Testis (tissue), 3 donors: ENCODE results near the gene NFIX. TPM values are rescaled to one million over a fixed set of nuclear protein-coding genes. Genes with fewer than 3 reads are reported as not detected.

ENCODE experiments used
- DNase-seq: peaks from one replicate; pipeline ENCODE4 v3.0.0-alpha.2; 2019
- H3K27ac ChIP-seq, 2 donors: fragments of 200-600 bp; sonication (generic); one replicate each; pipeline ENCODE4 v1.5.1; 2019
- H3K27me3 ChIP-seq: fragments of 200-600 bp; sonication (generic); one replicate; pipeline ENCODE4 v1.5.1; 2019
- H3K36me3 ChIP-seq: fragments of 200-600 bp; sonication (generic); one replicate; pipeline ENCODE4 v1.5.1; 2017; ENCODE audit warnings: low read depth; ENCODE audit errors: missing control alignments
- H3K4me1 ChIP-seq: fragments of 200-600 bp; sonication (generic); one replicate; pipeline ENCODE4 v1.5.1; 2019
- H3K4me3 ChIP-seq, 2 donors: fragments of 200-600 bp; sonication (generic); one replicate each; pipeline ENCODE4 v1.5.1; 2017 to 2019
- H3K9me3 ChIP-seq: fragments of 200-600 bp; sonication (generic); one replicate; pipeline ENCODE4 v1.5.1; 2017
- POLR2A ChIP-seq: fragments of 450-650 bp; IDR thresholded peaks from one replicate; pipeline ENCODE4 v1.6.1; 2017; ENCODE audit warnings: antibody characterized with exemption, mild to moderate bottlenecking, moderate library complexity
- WGBS, 2 donors: methylation state at CpG; one replicate each; pipeline ENCODE4 v1.1.5; 2018; 5-methylcytosine and 5-hydroxymethylcytosine counted together
- intact Hi-C: fragments of 100-400 bp; cut with DNase I; formaldehyde crosslinking; loops from one replicate; pipeline ENCODE4 v1.15.1; 2023; ENCODE audit warnings: low total_unique reads
- polyA plus RNA-seq: library from polyadenylated mRNA; stranded (reverse); fragments of 350-450 nt; fragmentation: Illumina TruSeq; extraction: RNeasy Lipid Tissue Mini Kit (QIAGEN cat#74804); gene quantifications from one replicate; pipeline ENCODE4 v1.2.3, GENCODE V29; 2014; ENCODE audit warnings: low read depth, low replicate concordance; ENCODE audit not compliant: insufficient read depth
- total RNA-seq, 2 donors: library from RNA; depleted of rRNA; stranded (reverse); fragments of >200 nt; gene quantifications; one replicate each; pipeline ENCODE4 v1.2.3, GENCODE V29; 2016
- TF ChIP-seq, protein P1 (sequence below), 3 experiments: fragments of 450-650 bp in 2 of 3; fragments of 200-600 bp in 1 of 3; sonication (generic) in 1 of 3; IDR thresholded peaks; one replicate each; pipeline ENCODE4 v1.5.1; 2016 to 2019; ENCODE audit warnings: antibody characterized with exemption in 3 of 3, mild to moderate bottlenecking in 2 of 3, moderate library complexity in 1 of 3

NFIX gene
- total and polyA plus RNA-seq, 3 donors from 2014 or later: 47.4 to 62.4 (median 51.7) TPM

DNA sequence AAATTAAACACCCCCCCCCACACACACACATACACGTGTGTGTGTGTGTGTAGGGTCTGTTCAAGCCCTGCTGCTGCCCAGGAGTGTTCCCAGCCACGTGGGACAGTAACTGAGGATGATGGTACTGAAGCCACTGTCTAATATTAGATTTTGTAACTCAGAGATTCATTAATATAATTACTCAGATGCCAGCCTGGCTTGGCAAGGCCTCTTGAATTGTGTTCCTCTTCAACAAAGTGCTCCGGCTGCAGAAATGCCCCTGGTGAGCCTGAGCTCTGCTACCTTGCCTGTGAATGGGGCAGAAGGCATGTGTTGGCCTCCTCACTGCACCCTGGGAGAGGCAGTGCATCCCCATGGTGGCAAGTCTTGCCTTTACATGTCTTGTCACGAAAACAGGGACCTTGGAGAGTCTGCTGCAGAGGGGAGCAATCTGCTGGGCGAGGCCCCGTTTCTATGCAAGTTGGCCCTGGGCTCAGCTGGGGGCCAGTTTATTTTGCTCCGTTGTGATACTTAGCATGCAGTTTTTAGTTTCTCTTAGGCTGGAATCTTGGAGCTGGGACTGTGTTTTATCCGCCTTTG, 44.0 kb downstream of the NFIX start:
- peaks cover 33% of the 10 kb centered on the region for H3K4me1 ChIP-seq
- 63 to 84% methylated on average over 7 to 8 of the region's 8 CpGs for WGBS, 2 donors
- DNase-seq: no peak

DNA sequence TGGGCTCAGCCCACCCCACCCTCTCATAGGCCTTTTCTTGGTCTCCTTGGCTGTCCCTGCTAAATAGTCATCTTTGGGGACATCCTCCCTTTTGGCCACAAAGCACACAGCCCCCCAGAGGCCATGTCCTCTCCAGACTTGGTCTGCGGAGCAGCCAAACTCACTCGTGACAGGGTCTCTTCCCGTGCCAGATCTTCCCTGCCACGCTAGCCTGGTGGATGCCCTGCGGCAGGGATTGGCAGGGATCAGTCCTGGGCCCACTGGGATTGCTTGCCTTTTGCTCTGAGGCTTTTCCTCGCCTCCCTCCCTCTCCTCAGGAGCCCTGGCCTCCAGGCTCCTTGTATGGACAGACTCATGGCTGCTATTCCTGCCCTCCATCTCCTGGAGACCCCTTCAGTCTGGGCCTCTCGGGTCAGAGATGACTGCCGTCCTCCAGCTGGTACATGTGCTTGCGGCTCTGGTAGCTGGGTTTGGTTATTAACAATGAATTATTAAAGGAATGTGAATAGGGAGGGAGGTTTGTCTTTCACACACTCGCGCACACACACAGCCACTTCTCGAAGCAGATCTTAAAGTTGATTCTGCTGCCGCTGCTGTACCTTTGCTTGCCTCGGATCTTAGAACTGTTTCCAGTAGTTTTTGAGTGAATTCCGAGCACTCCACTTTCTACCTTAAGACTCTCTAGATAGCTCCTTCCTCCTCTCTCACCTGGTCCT, 45.1 kb downstream of the NFIX start:
- intact Hi-C loops: no loop called here
- Histone ChIP-seq H3K36me3 (no peaks in the 10 kb centered on the region), H3K27me3 (no peaks in the 10 kb centered on the region), H3K4me3 (no peak overlapping the region), H3K4me1 (peaks cover 28% of the 10 kb centered on the region), H3K27ac (peak overlapping the region in 1 of 2 donors; percentile 13), H3K9me3 (no peaks in the 10 kb centered on the region)
- 46 to 52% methylated on average over 15 of the region's 15 CpGs for WGBS, 2 donors
- DNase-seq: no peak
- TF ChIP-seq POLR2A: no peak
- TF ChIP-seq, protein P1, sequence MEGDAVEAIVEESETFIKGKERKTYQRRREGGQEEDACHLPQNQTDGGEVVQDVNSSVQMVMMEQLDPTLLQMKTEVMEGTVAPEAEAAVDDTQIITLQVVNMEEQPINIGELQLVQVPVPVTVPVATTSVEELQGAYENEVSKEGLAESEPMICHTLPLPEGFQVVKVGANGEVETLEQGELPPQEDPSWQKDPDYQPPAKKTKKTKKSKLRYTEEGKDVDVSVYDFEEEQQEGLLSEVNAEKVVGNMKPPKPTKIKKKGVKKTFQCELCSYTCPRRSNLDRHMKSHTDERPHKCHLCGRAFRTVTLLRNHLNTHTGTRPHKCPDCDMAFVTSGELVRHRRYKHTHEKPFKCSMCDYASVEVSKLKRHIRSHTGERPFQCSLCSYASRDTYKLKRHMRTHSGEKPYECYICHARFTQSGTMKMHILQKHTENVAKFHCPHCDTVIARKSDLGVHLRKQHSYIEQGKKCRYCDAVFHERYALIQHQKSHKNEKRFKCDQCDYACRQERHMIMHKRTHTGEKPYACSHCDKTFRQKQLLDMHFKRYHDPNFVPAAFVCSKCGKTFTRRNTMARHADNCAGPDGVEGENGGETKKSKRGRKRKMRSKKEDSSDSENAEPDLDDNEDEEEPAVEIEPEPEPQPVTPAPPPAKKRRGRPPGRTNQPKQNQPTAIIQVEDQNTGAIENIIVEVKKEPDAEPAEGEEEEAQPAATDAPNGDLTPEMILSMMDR (IDR thresholded peaks at IDR 0.05): no peak

More for the DNA sequence above, 44.0 kb downstream of the NFIX start:
- no peak overlapping the region for H3K4me3 ChIP-seq
- TF ChIP-seq, protein P1 (IDR thresholded peaks at IDR 0.05): no peak
- TF ChIP-seq POLR2A: no peak
- H3K36me3 ChIP-seq: no peaks in the 10 kb centered on the region
- intact Hi-C loops: no loop called here
- H3K9me3 ChIP-seq: no peaks in the 10 kb centered on the region
- no peaks in the 10 kb centered on the region for H3K27me3 ChIP-seq
- H3K27ac ChIP-seq: no peak overlapping the region

DNA sequence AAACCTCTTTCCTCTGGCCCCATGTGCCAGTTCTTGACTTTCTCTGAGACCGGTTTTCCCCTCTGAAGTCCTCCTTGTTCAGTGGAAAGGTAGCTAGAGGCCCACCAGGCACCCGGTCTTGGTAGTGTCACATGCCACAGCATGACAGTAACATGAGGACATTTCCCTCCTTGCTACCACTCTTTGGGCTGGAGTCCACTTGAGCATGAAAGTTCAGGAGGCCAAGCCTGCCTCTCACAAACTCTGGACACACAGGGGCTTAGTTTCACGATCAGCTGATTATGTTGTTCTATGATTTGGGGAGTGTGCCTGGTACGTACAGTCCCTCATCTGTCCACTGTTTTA, 45.6 kb downstream of the NFIX start:
- intact Hi-C loops: no loop called here
- DNase-seq: no peak
- H3K27ac ChIP-seq: no peak overlapping the region
- peaks cover 30% of the 10 kb centered on the region for H3K4me1 ChIP-seq
- WGBS, 2 donors: 37 to 45% methylated on average over 4 of the region's 4 CpGs
- no peaks in the 10 kb centered on the region for H3K9me3 ChIP-seq
- no peak for TF ChIP-seq POLR2A
- TF ChIP-seq, protein P1 (IDR thresholded peaks at IDR 0.05): no peak
- H3K27me3 ChIP-seq: no peaks in the 10 kb centered on the region
- H3K4me3 ChIP-seq: no peak overlapping the region
- H3K36me3 ChIP-seq: no peaks in the 10 kb centered on the region

DNA sequence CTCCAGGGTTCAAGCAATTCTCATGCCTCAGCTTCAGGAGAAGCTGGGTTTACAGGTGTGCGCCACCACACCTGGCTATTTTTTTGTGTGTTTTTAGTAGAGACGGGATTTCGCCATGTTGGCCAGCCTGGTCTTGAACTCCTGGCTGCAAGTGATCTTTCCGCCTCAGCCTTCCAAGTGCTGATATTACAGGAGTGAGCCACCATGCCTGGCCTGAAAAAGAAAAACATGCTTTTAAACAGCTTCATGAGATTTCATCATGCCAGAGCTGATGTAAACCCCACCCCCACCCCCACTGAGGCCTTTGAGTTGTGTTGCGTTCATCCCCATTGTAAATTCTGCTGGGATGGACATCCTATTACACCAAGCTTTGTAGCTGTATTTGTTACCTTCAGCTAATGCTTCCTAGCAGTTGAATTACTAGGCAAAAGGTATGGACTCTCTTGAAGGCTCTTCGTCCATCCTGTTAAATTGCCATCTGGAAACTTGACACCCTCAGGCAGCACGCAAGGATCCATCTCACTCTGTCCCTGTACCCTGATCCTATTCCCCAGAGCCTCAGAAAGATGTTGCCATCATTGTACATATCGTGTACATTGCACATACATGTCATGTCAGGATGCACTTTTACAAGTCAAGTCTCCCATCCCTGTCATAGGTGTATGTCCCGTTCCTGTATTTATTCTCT, 47.3 kb downstream of the NFIX start:
- WGBS, 2 donors: 89 to 93% methylated on average over 9 of the region's 9 CpGs
- peaks cover 33% of the 10 kb centered on the region for H3K4me1 ChIP-seq
- intact Hi-C loops: no loop called here
- TF ChIP-seq, protein P1 (IDR thresholded peaks at IDR 0.05): no peak
- no peak for TF ChIP-seq POLR2A
- no peak overlapping the region for H3K4me3 ChIP-seq
- no peak for DNase-seq
- H3K9me3 ChIP-seq: no peaks in the 10 kb centered on the region
- no peaks in the 10 kb centered on the region for H3K27me3 ChIP-seq
- H3K36me3 ChIP-seq: no peaks in the 10 kb centered on the region
- no peak overlapping the region for H3K27ac ChIP-seq
